ENCODE measurements around the gene TTC13. TPM values are rescaled to one million over a fixed set of nuclear protein-coding genes. Genes with fewer than 3 reads are reported as not detected.
A peak's percentile ranks its signal among the peaks of the same experiment; 100 is the strongest.

TTC13 gene
- total and polyA plus RNA-seq, 2 of the 13 experiments (the other 11 are each of a cell fraction or from before 2014, with no cell fraction given) = 5.8 to 15.9 TPM

DNA sequence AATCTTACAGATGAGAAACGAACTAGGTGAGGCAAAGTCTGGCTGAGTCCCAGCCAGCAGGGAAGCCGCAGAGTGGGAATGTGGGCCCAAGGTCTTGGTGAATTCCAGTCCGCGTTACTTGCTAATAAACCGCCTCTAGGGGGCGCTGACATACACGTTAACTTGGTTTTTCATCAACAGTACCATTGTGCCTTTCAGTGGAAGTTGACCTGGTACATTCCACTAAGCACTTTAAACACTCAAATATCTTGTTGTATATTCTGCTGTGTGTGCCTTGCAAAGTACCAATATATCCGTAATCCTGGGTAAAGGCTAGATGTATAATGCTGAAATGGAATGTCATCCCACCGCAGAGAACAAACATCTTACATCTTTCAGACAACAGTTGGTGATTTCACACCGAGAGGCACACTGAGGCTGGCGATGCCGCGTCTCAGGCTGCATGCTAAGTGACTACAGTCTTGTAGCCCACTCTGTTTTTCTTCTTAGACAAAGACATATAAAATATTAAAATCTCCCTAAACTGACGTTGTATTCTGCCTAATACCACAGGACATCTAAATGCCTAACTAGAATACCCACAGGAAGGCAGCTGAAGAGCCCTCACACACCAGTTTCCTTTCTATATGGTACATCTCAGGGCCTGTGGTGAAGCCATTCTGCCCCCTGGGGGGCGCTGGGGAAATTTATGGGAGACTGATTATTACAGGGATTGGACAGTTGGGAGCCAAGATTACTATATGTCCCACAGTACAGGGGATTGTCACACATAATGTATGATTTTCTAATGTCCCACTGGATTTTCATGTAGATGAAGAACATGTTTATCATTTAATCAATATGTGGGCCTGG, 61.2 kb downstream of the TTC13 start (continued):
- TF ChIP-seq, protein P1, sequence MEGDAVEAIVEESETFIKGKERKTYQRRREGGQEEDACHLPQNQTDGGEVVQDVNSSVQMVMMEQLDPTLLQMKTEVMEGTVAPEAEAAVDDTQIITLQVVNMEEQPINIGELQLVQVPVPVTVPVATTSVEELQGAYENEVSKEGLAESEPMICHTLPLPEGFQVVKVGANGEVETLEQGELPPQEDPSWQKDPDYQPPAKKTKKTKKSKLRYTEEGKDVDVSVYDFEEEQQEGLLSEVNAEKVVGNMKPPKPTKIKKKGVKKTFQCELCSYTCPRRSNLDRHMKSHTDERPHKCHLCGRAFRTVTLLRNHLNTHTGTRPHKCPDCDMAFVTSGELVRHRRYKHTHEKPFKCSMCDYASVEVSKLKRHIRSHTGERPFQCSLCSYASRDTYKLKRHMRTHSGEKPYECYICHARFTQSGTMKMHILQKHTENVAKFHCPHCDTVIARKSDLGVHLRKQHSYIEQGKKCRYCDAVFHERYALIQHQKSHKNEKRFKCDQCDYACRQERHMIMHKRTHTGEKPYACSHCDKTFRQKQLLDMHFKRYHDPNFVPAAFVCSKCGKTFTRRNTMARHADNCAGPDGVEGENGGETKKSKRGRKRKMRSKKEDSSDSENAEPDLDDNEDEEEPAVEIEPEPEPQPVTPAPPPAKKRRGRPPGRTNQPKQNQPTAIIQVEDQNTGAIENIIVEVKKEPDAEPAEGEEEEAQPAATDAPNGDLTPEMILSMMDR (CRISPR knock-in tag; IDR thresholded peaks at IDR 0.05) = peak; percentile 81
- TF ChIP-seq MTF2 (CRISPR knock-in tag; IDR thresholded peaks at IDR 0.05; ENCODE audit: borderline replicate concordance) (no peak), MAFF (IDR thresholded peaks at IDR 0.05; ENCODE audit: low read depth, low read length) (no peak), PPARG (CRISPR knock-in tag; conservative IDR thresholded peaks at IDR 0.05) (peak; percentile 87), AHR (CRISPR knock-in tag; IDR thresholded peaks at IDR 0.05) (no peak), KAT7 (CRISPR knock-in tag; IDR thresholded peaks at IDR 0.05; ENCODE audit: borderline replicate concordance) (no peak), BORCS8-MEF2B (CRISPR knock-in tag; IDR thresholded peaks at IDR 0.05) (no peak), SAP130 (CRISPR knock-in tag; IDR thresholded peaks at IDR 0.05; ENCODE audit: low read depth) (0 out of 2 replicates have a peak, but pooled peaks have one; percentile 25), ARNT2 (CRISPR knock-in tag; IDR thresholded peaks at IDR 0.05; ENCODE audit: low read depth) (no peak), TEAD3 (CRISPR knock-in tag; optimal IDR thresholded peaks at IDR 0.05; ENCODE audit: borderline replicate concordance) (peak; percentile 80), RFX1 (IDR thresholded peaks at IDR 0.05) (no peak), ZNF446 (CRISPR knock-in tag; IDR thresholded peaks at IDR 0.05) (no peak), MXD4 (CRISPR knock-in tag; IDR thresholded peaks at IDR 0.05) (no peak), XRCC5 (optimal IDR thresholded peaks at IDR 0.05; ENCODE audit: low read length) (peak; percentile 10), ZNF75D (CRISPR knock-in tag; IDR thresholded peaks at IDR 0.05; ENCODE audit: borderline replicate concordance) (no peak), SMC3 (IDR thresholded peaks at IDR 0.05; ENCODE audit: low read length) (peak; percentile 57), ZNF605 (CRISPR knock-in tag; IDR thresholded peaks at IDR 0.05) (no peak), POGZ (CRISPR knock-in tag; IDR thresholded peaks at IDR 0.05) (no peak), ZNF468 (CRISPR knock-in tag; IDR thresholded peaks at IDR 0.05) (no peak), RAD21 (CRISPR knock-in tag; IDR thresholded peaks at IDR 0.05) (peak; percentile 50; the same call in 1 of the 2 replicates)
- TF ChIP-seq, protein P2, sequence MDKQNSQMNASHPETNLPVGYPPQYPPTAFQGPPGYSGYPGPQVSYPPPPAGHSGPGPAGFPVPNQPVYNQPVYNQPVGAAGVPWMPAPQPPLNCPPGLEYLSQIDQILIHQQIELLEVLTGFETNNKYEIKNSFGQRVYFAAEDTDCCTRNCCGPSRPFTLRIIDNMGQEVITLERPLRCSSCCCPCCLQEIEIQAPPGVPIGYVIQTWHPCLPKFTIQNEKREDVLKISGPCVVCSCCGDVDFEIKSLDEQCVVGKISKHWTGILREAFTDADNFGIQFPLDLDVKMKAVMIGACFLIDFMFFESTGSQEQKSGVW (CRISPR knock-in tag; IDR thresholded peaks at IDR 0.05; ENCODE audit: borderline replicate concordance) = no peak
